Measurements from ENCODE around the gene PIWIL4.

The PIWIL4 gene

GRCh38 chr11:94666792-94667721, 99.9 kb downstream of the PIWIL4 start:
- DNase-seq: no peak

- DNase-seq: no peak
Observed at GRCh38 chr11:94668212-94668793, 101.1 kb downstream of the PIWIL4 start.

GRCh38 chr11:94669023-94669422, 101.9 kb downstream of the PIWIL4 start:
- no peak for DNase-seq
